Mucosa of descending colon (tissue), 3 donors: ENCODE measurements around the gene SERPINE2. TPM values are rescaled to one million over a fixed set of nuclear protein-coding genes. Genes with fewer than 3 reads are reported as not detected.

Source experiments
- ATAC-seq: fragments of 200-7000 bp; cut with Tn5 transposase; one replicate; pipeline ENCODE4 v1.9.1; 2020; ENCODE audit warnings: mild to moderate bottlenecking, moderate library complexity
- DNase-seq, 3 donors: peaks; one replicate each; pipeline ENCODE4 v3.0.0-alpha.2; 2020
- H3K36me3 ChIP-seq: fragments of 200-600 bp; one replicate; pipeline ENCODE4 v1.8.0; 2021; ENCODE audit warnings: low read depth, mild to moderate bottlenecking
- H3K4me1 ChIP-seq: fragments of 200-600 bp; one replicate; pipeline ENCODE4 v1.8.0; 2021; ENCODE audit warnings: low read depth, mild to moderate bottlenecking
- H3K4me3 ChIP-seq: fragments of 200-600 bp; one replicate; pipeline ENCODE4 v1.8.0; 2021; ENCODE audit warnings: mild to moderate bottlenecking
- H3K9me3 ChIP-seq: fragments of 200-600 bp; one replicate; pipeline ENCODE4 v1.8.0; 2021; ENCODE audit warnings: mild to moderate bottlenecking
- CTCF ChIP-seq: fragments of 200-600 bp; IDR thresholded peaks from one replicate; pipeline ENCODE4 v1.8.0; 2022; ENCODE audit warnings: antibody characterized with exemption, mild to moderate bottlenecking
- intact Hi-C, 2 donors: fragments of 100-400 bp; cut with DNase I in 1 of 2; cut with micrococcal nuclease in 1 of 2; formaldehyde crosslinking; loops; one replicate each; pipeline versions ENCODE4 v1.11.0 to v1.11.1; 2022; cut with DNase I, micrococcal nuclease
- total RNA-seq, 3 donors: library from RNA; stranded (reverse); fragmentation: NEBNext Ultra II Directional in 2 of 3; extraction: Animal tissue kit (Norgen Biotek cat#: 25700) in 2 of 3; gene quantifications; one replicate each; pipeline versions ENCODE4 v1.2.1 to v1.2.4, GENCODE V29; 2021 to 2023
- donor health status: DM: no; HTN: no; CAD: no; lungs with moderate emphysema.
- donor health status: DM: no; HTN: no; CAD: no.
- donor health status: DM: no; HTN: yes; CAD: no.

Gene SERPINE2
- total RNA-seq, 3 donors from 2014 or later: 10.6 to 15.9 (median 12.4) TPM

- Histone ChIP-seq H3K4me1 (peaks cover 26% of the 10 kb centered on the region), H3K9me3 (no peaks in the 10 kb centered on the region), H3K4me3 (no peak overlapping the region), H3K36me3 (no peaks in the 10 kb centered on the region)
- no peak for TF ChIP-seq CTCF
- intact Hi-C loops: no loop called here
- ATAC-seq (no peak), DNase-seq (no peak)
Observed at GRCh38 chr2:223947711-223948205, 91.3 kb downstream of the SERPINE2 start.

GRCh38 chr2:223945755-223946154, 93.3 kb downstream of the SERPINE2 start:
- DNase-seq (no peak), ATAC-seq (no peak)
- Histone ChIP-seq H3K9me3 (no peaks in the 10 kb centered on the region), H3K4me1 (peaks cover 32% of the 10 kb centered on the region), H3K36me3 (no peaks in the 10 kb centered on the region), H3K4me3 (no peak overlapping the region)
- TF ChIP-seq CTCF: no peak
- intact Hi-C loops: no loop called here

- Histone ChIP-seq H3K9me3 (no peaks in the 10 kb centered on the region), H3K4me3 (peak within 1 kb of the TSS; percentile 99), H3K4me1 (peaks cover 24% of the 10 kb centered on the region), H3K36me3 (no peaks in the 10 kb centered on the region)
- no peak for TF ChIP-seq CTCF
- DNase-seq (peak; percentile 89 to 93 (median 93)), ATAC-seq (peak; percentile 89)
- intact Hi-C loops: no loop called here
Observed at GRCh38 chr2:223944703-223945531, 94.2 kb downstream of the SERPINE2 start, which contains the start of gene WDFY1. TSS of gene WDFY1 (minus strand) at chr2:223945335. CDS start at chr2:223945284, 51 bp downstream.

GRCh38 chr2:223944166-223944702, 94.9 kb downstream of the SERPINE2 start:
- Histone ChIP-seq H3K4me1 (peaks cover 23% of the 10 kb centered on the region), H3K9me3 (no peaks in the 10 kb centered on the region), H3K4me3 (peak overlapping the region; percentile 99), H3K36me3 (no peaks in the 10 kb centered on the region)
- no peak for TF ChIP-seq CTCF
- intact Hi-C loops: no loop called here
- ATAC-seq (peak; percentile 39), DNase-seq (peak; percentile 54 to 72 (median 71))

GRCh38 chr2:223943561-223944008, 95.5 kb downstream of the SERPINE2 start:
- no peaks in the 10 kb centered on the region for H3K9me3 ChIP-seq
- intact Hi-C loops: no loop called here
- DNase-seq (peak in 2 of 3 donors; percentile 54 to 80), ATAC-seq (peak; percentile 72)
- H3K36me3 ChIP-seq: no peaks in the 10 kb centered on the region
- H3K4me3 ChIP-seq: no peak overlapping the region
- TF ChIP-seq CTCF: no peak
- H3K4me1 ChIP-seq: peaks cover 23% of the 10 kb centered on the region
